MG63 (cell line): ENCODE results near the gene SCAF11. TPM values are rescaled to one million over a fixed set of nuclear protein-coding genes. Genes with fewer than 3 reads are reported as not detected.

ENCODE experiments used
- DNase-seq: peaks from one replicate; pipeline ENCODE4 v3.0.0-alpha.2; 2020
- H3K27me3 ChIP-seq: fragments of 250-450 bp; sonication (Bioruptor Pico); 2 replicates; pipeline ENCODE4 v1.5.1; 2020; ENCODE audit warnings: mild to moderate bottlenecking, moderate library complexity
- H3K36me3 ChIP-seq: fragments of 250-450 bp; sonication (Bioruptor Pico); 2 replicates; pipeline ENCODE4 v1.5.1; 2020; ENCODE audit warnings: mild to moderate bottlenecking, moderate library complexity
- H3K4me3 ChIP-seq: fragments of 250-450 bp; sonication (Bioruptor Pico); 2 replicates; pipeline ENCODE4 v1.5.1; 2020; ENCODE audit warnings: mild to moderate bottlenecking, moderate library complexity
- H3K9me3 ChIP-seq: fragments of 250-450 bp; sonication (Bioruptor Pico); 2 replicates; pipeline ENCODE4 v1.5.1; 2020; ENCODE audit warnings: mild to moderate bottlenecking, moderate library complexity
- total RNA-seq: library from RNA; depleted of rRNA; stranded (reverse); fragments of >200 nt; shearing (Covaris generic); gene quantifications from 2 replicates; pipeline ENCODE4 v1.2.3, GENCODE V29; 2014; ENCODE audit warnings: low replicate concordance

Gene SCAF11
- total RNA-seq, 1 experiment from 2014 or later: 57.2 TPM

DNA sequence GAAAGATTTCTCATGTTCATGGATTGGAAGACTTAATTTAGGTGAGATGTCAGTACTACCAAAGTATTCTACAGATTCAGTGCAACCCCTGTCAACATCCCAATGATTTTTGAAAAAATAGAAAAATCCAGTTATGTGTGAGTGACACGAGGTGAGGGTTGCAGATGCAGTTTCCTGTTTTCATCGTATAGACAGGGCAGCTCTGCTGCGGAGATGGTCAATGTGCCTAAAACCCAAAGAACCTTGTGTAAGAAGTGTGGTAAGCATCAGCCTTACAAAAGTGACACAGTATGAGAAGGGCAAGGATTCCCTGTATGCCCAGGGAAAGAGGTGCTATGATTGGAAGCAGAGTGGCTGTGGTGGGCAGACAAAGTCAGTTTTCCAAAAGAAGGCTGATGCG lies 94.4 kb downstream of the SCAF11 start:
- no peak for DNase-seq
- Histone ChIP-seq H3K4me3 (no peak overlapping the region), H3K9me3 (no peaks in the 10 kb centered on the region), H3K36me3 (peaks cover 48% of the 10 kb centered on the region), H3K27me3 (no peaks in the 10 kb centered on the region)

DNA sequence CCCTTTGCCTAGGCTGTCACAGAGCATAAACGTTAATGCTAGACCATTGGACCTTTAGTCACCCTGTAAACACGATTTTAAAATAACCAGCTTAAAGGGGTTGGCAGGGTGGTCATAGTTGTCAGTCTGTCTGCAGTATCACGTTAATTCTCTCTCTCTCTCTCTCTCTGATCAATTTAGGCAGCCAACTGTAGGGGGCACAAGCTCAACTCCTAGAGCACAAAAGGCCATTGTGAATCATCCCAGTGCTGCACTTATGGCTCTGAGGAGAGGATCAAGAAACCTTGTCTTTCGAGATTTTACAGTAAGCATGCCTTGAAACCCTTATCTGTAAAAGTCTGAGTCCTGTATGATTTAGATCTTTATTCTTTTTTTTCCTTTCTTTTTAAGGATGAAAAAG lies 97.1 kb downstream of the SCAF11 start:
- no peaks in the 10 kb centered on the region for H3K27me3 ChIP-seq
- no peaks in the 10 kb centered on the region for H3K9me3 ChIP-seq
- H3K36me3 ChIP-seq: peaks cover 43% of the 10 kb centered on the region
- H3K4me3 ChIP-seq: no peak overlapping the region
- no peak for DNase-seq

DNA sequence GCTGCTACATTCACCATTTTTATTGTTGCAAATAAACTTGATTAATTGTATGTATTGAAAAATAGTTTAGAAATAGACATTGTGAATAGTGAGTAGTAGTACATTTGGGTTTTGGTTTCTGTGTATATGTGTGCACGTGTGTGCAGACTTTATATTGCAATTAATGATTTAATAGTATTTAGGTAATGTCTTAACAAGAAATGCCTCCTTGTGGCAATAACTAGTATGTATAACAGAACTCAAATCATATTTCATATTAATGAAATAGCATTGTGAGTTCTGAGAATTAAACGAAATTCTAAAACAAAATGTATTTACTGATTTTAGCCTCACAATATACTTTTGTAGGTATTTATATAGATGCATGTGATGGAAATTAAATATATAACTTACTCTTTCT lies 100.1 kb downstream of the SCAF11 start:
- Histone ChIP-seq H3K4me3 (no peak overlapping the region), H3K9me3 (no peaks in the 10 kb centered on the region), H3K27me3 (no peaks in the 10 kb centered on the region), H3K36me3 (peaks cover 39% of the 10 kb centered on the region)
- no peak for DNase-seq

DNA sequence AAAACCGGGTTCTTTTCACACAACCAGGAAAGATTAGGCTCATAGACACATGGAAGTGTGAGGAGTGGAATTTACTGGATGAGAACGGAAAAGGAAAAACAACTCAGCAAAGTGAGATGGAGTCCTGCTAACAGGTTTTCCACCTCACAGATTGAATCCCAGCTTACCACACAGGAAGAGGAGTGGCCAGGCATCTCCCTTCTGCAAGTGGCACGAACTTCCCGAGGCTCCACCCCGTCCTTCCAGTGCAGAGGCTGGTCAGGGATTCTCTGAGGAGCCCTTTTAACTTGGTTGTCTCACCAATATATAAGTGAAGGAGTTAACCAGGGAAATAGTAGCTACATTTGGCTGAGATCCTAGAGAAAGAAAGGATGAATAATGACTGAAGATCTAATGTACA lies 102.8 kb downstream of the SCAF11 start:
- Histone ChIP-seq H3K36me3 (peaks cover 17% of the 10 kb centered on the region), H3K27me3 (no peaks in the 10 kb centered on the region), H3K4me3 (no peak overlapping the region), H3K9me3 (no peaks in the 10 kb centered on the region; the same call in 1 of the 2 replicates)
- DNase-seq: no peak

DNA sequence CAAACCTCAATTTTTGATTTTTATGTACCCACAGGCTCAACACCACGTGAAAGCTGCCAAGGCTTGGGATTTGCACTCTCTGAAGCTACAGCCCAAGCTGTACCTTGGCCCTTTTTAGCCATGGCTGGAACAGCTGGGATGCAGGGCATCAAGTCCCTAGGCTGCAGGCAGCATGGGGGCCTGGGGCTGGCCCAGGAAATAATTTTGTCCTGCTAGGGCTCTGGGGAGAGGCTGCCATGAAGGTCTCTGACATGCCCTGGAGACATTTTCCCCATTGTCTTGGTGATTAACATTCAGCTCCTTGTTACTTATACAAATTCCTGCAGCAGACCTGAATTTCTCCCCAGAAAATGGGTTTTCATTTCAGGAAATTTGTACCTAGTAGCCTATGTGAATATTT lies 103.7 kb downstream of the SCAF11 start:
- no peak for DNase-seq
- no peaks in the 10 kb centered on the region for H3K27me3 ChIP-seq
- H3K36me3 ChIP-seq: peaks cover 9% of the 10 kb centered on the region
- no peak overlapping the region for H3K4me3 ChIP-seq
- no peaks in the 10 kb centered on the region; the same call in 1 of the 2 replicates for H3K9me3 ChIP-seq

DNA sequence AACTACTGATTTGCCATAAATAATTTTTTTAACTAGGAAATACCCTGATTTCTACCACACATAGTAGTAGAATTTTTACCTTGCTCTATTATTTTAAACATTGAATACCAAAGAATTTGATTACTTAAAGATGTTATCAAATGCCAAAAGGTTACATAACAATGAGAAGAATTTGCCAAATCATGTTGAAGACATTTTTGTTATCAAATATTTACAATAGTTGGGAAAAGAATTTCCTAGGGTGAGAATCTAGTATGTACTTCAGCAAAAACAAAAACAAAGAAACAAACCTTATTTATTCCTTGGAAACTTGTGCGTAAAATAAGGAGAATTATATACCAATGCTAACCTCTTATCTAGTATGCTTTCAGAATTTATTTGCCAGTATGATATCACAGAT lies 107.2 kb downstream of the SCAF11 start:
- H3K4me3 ChIP-seq: no peak overlapping the region
- H3K36me3 ChIP-seq: peaks cover 12% of the 10 kb centered on the region
- H3K27me3 ChIP-seq: no peaks in the 10 kb centered on the region
- no peak for DNase-seq
- H3K9me3 ChIP-seq: no peaks in the 10 kb centered on the region; the same call in 1 of the 2 replicates

DNA sequence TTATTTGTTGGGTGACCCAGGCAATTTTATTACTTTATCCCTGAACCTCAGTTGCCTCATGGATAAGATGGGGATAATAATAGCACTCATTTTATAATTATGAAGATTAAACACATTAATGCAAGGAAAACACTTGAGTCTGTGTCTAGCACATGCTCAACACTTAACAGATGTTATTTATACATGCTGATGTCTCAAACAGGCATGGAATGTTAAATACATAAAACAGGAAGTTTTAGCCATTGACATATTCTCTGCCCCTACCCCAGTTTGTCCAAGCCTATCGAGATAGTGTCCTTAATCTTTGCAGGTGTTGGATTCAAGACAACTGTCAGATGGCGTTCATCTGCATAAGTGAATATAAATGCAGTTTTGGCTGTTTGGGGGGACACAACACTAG lies 109.8 kb downstream of the SCAF11 start:
- DNase-seq: no peak
- no peak overlapping the region for H3K4me3 ChIP-seq
- no peaks in the 10 kb centered on the region; the same call in 1 of the 2 replicates for H3K9me3 ChIP-seq
- no peaks in the 10 kb centered on the region for H3K27me3 ChIP-seq
- H3K36me3 ChIP-seq: peaks cover 15% of the 10 kb centered on the region

DNA sequence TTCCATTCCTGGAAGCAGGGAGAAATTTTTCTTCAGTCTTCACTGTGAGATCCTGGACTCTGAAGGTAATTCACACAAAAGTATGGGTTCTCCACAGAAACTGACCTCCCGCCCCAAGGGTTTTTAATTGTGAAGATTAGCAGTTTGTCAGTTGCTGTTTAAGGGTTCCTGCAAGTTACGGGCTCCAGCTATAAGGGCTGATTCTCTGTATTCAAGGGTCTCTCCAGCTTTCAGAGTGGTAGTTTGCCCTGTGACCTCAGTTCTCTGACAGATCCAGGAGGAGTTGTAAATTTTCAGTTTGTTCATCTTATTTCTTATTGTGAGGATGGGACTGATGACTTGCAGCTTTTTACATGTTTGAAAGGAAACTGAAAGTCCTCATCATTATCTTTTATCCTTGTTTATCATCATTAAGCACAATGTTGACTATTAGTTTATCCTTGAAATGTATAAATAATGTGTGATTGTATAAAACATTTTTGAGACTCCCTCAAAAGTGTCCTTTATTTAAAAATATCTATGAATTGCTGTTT lies 110.9 kb downstream of the SCAF11 start:
- H3K9me3 ChIP-seq: no peaks in the 10 kb centered on the region
- peaks cover 17% of the 10 kb centered on the region for H3K36me3 ChIP-seq
- H3K27me3 ChIP-seq: no peaks in the 10 kb centered on the region
- no peak overlapping the region for H3K4me3 ChIP-seq
- DNase-seq: no peak

DNA sequence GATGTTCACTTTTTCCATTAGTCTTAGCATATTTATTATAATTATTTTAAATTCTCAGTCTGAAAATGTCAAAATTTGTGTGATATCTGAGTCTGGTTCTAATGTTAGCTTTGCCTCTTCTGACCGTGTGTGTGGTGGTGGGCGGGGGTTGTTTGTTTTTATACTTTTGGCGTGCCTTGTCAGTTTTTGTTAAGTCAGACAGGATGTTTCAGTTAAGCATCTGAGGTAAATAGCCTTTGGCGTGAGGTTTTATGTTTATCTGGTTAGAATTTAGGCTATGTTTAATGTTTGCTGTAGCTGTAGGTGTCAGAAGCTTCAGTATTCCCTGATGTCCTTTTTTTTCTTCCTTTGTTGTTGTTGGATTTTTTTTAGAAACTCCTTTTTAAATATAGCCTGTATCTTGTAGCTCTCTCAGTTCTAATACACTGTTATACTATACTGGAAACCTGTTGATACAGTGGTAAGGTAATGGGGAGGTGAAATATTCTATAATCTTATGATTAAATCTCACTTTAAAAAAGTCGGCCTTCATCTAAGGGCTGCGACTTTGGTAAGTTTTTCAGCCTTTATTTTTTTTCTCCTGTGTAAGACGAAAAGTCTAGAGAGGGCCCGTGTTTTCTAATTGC lies 111.6 kb downstream of the SCAF11 start:
- Histone ChIP-seq H3K4me3 (no peak overlapping the region), H3K27me3 (no peaks in the 10 kb centered on the region), H3K36me3 (peaks cover 20% of the 10 kb centered on the region), H3K9me3 (no peaks in the 10 kb centered on the region)
- no peak for DNase-seq

DNA sequence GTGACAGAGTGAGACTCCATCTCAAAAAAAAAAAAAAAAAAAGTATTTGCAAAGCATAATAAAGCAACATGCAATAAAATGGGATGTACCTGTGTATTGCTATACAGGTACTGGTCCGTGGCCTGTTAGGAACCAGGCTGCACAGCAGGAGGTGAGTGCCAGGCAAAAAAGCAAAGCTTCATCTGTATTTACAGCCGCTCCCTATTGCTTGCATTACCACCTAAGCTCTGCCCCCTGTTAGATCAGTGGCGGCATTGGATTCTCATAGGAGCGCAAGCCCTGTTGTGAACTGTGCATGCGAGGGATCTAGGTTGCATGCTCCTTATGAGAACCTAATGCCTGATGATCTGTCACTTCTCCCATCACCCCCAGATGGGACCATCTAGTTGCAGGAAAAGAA lies 113.3 kb downstream of the SCAF11 start:
- DNase-seq: no peak
- H3K4me3 ChIP-seq: no peak overlapping the region
- no peaks in the 10 kb centered on the region for H3K27me3 ChIP-seq
- peaks cover 33% of the 10 kb centered on the region for H3K36me3 ChIP-seq
- H3K9me3 ChIP-seq: no peaks in the 10 kb centered on the region

DNA sequence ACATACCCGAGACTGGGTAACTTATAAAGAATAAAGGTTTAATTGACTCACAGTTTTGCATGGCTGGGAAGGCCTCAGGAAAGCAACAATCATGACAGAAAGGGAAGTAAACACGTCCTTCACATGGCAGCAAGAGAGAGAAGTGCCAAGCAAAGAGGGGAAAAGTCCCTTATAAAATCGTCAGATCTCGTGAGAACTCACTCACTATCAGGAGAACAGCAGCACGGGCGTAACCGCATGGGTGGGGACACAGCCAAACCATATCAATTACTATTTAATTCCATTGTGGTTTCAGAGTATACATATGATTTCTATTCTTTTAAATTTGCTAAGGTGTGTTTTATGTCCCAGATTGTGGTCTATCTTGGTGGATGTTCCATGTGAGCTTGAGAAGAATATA lies 117.9 kb downstream of the SCAF11 start:
- no peak overlapping the region for H3K4me3 ChIP-seq
- H3K36me3 ChIP-seq: peaks cover 30% of the 10 kb centered on the region
- no peaks in the 10 kb centered on the region for H3K9me3 ChIP-seq
- no peaks in the 10 kb centered on the region for H3K27me3 ChIP-seq
- DNase-seq: no peak
